IPS-20b (cell line): ENCODE results near the gene COL11A2.

Experiments
- H3K27ac ChIP-seq: one replicate; pipeline ENCODE4 v1.5.1; 2013; ENCODE audit warnings: low read length
- H3K27me3 ChIP-seq: 2 replicates; pipeline ENCODE4 v1.6.1; 2013; ENCODE audit warnings: mild to moderate bottlenecking, low read length, inconsistent platforms; ENCODE audit not compliant: insufficient read depth
- H3K36me3 ChIP-seq: 2 replicates; pipeline ENCODE4 v1.6.1; 2013; ENCODE audit warnings: low read depth, mild to moderate bottlenecking, inconsistent platforms, low read length, moderate library complexity; ENCODE audit not compliant: insufficient read depth
- H3K4me1 ChIP-seq: 2 replicates; pipeline ENCODE4 v1.6.1; 2013; ENCODE audit warnings: mild to moderate bottlenecking, control low read depth, inconsistent platforms, low read length, moderate library complexity; ENCODE audit not compliant: insufficient read depth
- H3K4me3 ChIP-seq: 2 replicates; pipeline ENCODE4 v1.5.1; 2013; ENCODE audit warnings: mild to moderate bottlenecking, low read length, inconsistent platforms
- H3K9ac ChIP-seq: 2 replicates; pipeline ENCODE4 v1.6.1; 2013; ENCODE audit warnings: low read depth, mild to moderate bottlenecking, inconsistent platforms, low read length, moderate library complexity
- H3K9me3 ChIP-seq: 2 replicates; pipeline ENCODE4 v1.6.1; 2013; ENCODE audit warnings: mild to moderate bottlenecking, low read depth, low read length, inconsistent platforms; ENCODE audit not compliant: insufficient read depth

COL11A2 gene

DNA sequence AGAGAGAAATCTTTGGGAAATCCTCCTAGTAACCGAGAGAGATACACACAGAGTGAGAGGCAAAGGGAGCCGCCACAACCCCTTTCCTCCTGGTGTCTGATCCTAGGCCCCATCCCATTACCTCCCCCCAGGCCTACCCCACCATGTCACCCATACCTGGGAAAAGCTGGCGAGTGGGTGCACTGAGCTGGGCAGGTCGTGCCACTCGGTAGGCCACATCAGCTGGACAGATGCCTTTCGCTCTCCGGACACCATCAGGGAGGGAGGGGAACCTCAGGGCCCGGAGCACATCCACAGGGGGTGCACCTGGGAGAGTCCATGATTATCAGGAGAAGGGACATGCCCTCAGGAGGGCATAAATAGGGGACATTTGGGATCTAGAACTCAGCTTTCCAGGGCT lies 3.1 kb downstream of the COL11A2 start:
- peaks cover 59% of the 10 kb centered on the region for H3K27me3 ChIP-seq
- H3K27ac ChIP-seq = no peak overlapping the region
- no peaks in the 10 kb centered on the region for H3K9me3 ChIP-seq
- no peak overlapping the region for H3K9ac ChIP-seq
- H3K36me3 ChIP-seq = peaks cover 1% of the 10 kb centered on the region; the same call in 1 of the 2 replicates
- H3K4me3 ChIP-seq = no peak overlapping the region
- H3K4me1 ChIP-seq = peaks cover 6% of the 10 kb centered on the region; the same call in 1 of the 2 replicates

DNA sequence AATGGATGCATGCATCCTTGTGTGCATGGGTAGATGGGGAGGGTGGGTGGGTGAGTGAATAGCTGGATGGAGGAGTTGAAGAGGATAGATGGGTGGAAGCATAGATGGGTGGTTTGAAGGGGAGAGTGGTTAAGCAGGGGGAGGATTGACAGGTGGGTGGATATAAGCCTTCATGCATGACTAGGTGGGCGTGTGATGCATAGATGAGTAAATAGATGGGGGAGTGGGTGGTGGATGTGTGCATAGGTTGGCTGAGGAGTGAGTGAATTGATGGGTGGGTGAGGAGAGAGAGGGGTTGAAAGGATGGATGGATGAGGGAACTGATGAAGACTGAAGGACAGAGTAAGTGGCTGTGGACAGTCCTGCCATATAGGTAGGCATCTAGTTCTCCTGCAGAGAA lies 4.5 kb downstream of the COL11A2 start:
- H3K9me3 ChIP-seq = no peaks in the 10 kb centered on the region
- no peak overlapping the region for H3K9ac ChIP-seq
- H3K36me3 ChIP-seq = no peaks in the 10 kb centered on the region
- H3K27me3 ChIP-seq = peaks cover 57% of the 10 kb centered on the region
- H3K4me1 ChIP-seq = peaks cover 6% of the 10 kb centered on the region; the same call in 1 of the 2 replicates
- no peak overlapping the region for H3K4me3 ChIP-seq
- no peak overlapping the region for H3K27ac ChIP-seq

DNA sequence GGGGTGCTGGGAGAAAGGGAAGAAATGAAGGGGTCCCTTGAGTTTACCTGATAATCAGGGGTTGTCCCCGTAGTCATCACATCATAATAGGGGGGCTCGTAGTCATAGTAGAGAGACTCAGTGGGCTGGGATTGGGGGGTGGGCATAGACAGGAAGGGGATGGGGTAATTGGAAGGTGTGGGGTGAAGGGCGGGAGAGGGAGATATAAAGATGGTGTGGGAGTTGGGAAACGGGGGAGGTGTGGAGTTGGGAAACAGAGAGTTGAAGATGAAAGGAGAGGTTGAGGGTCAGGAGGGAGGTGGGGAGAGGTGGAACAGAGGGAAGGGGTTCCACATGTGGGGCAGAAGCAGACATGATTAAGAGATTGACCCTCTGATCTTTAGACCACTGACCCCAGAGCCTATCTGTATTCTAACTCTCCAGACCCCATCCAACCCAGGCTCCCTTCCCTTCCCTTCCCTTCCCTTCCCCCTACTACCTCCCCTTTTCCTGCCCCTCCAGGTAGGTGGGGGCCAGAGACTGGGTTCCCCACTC lies 6.5 kb downstream of the COL11A2 start:
- Histone ChIP-seq H3K36me3 (no peaks in the 10 kb centered on the region), H3K27me3 (peaks cover 37% of the 10 kb centered on the region), H3K9me3 (no peaks in the 10 kb centered on the region), H3K27ac (no peak overlapping the region), H3K4me3 (no peak overlapping the region), H3K9ac (no peak overlapping the region), H3K4me1 (no peaks in the 10 kb centered on the region)

GRCh38 chr6:33185190-33185589 lies 7.1 kb downstream of the COL11A2 start:
- H3K27me3 ChIP-seq = peaks cover 31% of the 10 kb centered on the region
- no peaks in the 10 kb centered on the region for H3K36me3 ChIP-seq
- no peak overlapping the region for H3K9ac ChIP-seq

DNA sequence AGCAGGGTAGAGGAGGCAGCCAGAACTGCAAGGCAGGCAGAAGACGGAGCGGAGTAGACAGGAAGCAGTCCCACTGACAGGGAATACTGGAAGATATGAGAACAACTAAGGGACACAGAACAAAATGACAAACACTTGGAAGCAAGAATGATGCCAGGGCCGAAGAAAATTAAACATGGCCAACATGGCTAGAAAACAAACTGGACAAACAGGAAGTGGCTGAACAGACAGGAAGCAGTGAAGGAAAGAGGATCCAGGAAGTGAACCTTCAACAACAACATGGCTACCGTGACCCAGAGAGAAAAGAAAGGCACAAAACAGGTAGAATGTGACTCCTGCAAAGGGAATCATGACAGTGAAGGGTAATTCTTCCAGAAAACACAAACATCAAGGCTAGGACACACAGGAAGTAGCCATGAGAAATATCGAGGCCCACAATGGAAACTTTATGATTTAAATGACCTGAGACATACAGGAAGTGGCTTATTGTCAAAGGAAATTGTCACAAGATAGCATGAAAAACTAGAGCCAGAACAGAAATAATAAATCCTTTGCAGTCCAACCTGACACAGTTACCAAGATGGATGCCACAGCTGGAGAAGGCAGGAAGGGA lies 9.1 kb downstream of the COL11A2 start:
- no peak overlapping the region for H3K4me3 ChIP-seq
- H3K4me1 ChIP-seq = no peaks in the 10 kb centered on the region
- H3K36me3 ChIP-seq = no peaks in the 10 kb centered on the region
- H3K27me3 ChIP-seq = peaks cover 20% of the 10 kb centered on the region; the same call in 1 of the 2 replicates
- no peak overlapping the region for H3K9ac ChIP-seq
- H3K27ac ChIP-seq = no peak overlapping the region
- H3K9me3 ChIP-seq = no peaks in the 10 kb centered on the region

More at GRCh38 chr6:33185190-33185589, 7.1 kb downstream of the COL11A2 start:
- Histone ChIP-seq H3K27ac (no peak overlapping the region), H3K4me1 (no peaks in the 10 kb centered on the region), H3K4me3 (no peak overlapping the region), H3K9me3 (no peaks in the 10 kb centered on the region)

DNA sequence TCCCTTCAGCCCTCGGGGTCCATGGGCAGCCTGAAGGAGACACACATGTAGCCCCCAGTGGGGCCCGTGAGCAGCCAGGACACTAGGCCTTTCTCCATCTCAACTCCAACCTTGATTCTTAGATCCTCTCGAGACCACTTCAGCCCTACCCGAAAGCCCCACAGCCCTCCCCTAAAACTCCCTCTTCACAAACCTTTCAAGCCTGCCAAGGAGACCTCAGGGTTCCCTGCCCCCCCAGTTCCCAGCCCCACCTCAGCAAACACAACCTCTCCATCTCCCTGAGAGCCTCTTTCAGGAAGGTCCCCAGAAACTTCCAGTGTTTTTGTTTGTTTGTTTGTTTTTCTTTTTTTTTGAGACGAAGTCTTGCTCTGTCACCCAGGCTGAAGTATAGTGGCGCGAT lies 11.1 kb downstream of the COL11A2 start:
- Histone ChIP-seq H3K27ac (no peak overlapping the region), H3K9me3 (no peaks in the 10 kb centered on the region), H3K27me3 (peaks cover 5% of the 10 kb centered on the region; the same call in 1 of the 2 replicates), H3K4me3 (no peak overlapping the region), H3K9ac (no peak overlapping the region), H3K36me3 (no peaks in the 10 kb centered on the region), H3K4me1 (no peaks in the 10 kb centered on the region)

GRCh38 chr6:33178755-33179475 lies 13.4 kb downstream of the COL11A2 start:
- Histone ChIP-seq H3K27me3 (no peaks in the 10 kb centered on the region), H3K36me3 (no peaks in the 10 kb centered on the region), H3K9me3 (no peaks in the 10 kb centered on the region), H3K4me3 (no peak overlapping the region), H3K9ac (no peak overlapping the region), H3K4me1 (no peaks in the 10 kb centered on the region), H3K27ac (no peak overlapping the region)

DNA sequence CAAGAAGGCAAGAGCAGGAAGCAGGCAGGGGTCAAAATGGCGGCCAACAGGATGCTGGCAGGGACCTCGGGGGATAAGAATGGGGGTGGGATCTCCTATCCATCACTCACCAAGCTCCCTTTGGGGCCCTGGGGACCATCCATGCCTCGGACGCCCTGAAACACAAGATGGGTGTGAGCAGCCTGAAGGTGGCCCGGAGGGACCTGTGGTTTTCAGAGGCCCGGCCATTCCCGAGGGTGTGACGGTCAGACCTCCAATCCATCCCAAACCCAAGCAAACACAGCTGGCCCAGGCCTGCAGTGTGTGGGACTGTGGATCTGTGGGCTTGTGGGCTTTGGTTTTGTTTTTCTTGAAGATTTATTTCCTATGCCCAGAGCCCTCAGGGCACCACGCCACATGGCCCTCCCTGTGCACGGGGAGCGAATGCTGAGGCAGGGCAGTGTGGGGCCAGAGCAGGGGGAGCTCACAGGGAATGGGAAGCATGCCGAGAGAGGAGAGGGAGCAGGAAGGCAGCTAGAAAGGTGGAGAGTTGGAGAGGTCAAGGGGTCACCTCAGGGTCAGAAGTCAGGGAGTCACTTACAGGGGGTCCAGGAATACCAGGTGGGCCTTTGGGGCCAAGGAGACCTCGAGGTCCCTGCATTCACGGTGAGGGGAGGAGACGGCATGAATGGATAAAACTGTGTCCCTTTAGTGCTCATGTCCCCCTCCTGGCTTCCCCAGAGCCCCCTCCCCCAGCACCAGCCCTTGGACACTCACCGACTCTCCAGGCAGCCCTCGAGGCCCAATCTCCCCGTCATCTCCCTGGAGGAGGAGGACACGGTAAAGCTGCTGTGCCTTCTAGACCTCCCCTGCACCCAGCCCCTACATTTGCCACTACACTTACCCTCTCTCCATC lies 14.5 kb downstream of the COL11A2 start:
- Histone ChIP-seq H3K4me3 (no peak overlapping the region), H3K36me3 (no peaks in the 10 kb centered on the region), H3K9ac (no peak overlapping the region), H3K4me1 (no peaks in the 10 kb centered on the region; the same call in 1 of the 2 replicates), H3K9me3 (no peaks in the 10 kb centered on the region), H3K27ac (no peak overlapping the region), H3K27me3 (no peaks in the 10 kb centered on the region)

- no peak overlapping the region for H3K27ac ChIP-seq
- no peaks in the 10 kb centered on the region for H3K9me3 ChIP-seq
- no peaks in the 10 kb centered on the region for H3K27me3 ChIP-seq
- no peaks in the 10 kb centered on the region for H3K36me3 ChIP-seq
- H3K9ac ChIP-seq = no peak overlapping the region
- no peak overlapping the region for H3K4me3 ChIP-seq
- no peaks in the 10 kb centered on the region; the same call in 1 of the 2 replicates for H3K4me1 ChIP-seq
Observed at GRCh38 chr6:33176906-33177305, 15.4 kb downstream of the COL11A2 start.

DNA sequence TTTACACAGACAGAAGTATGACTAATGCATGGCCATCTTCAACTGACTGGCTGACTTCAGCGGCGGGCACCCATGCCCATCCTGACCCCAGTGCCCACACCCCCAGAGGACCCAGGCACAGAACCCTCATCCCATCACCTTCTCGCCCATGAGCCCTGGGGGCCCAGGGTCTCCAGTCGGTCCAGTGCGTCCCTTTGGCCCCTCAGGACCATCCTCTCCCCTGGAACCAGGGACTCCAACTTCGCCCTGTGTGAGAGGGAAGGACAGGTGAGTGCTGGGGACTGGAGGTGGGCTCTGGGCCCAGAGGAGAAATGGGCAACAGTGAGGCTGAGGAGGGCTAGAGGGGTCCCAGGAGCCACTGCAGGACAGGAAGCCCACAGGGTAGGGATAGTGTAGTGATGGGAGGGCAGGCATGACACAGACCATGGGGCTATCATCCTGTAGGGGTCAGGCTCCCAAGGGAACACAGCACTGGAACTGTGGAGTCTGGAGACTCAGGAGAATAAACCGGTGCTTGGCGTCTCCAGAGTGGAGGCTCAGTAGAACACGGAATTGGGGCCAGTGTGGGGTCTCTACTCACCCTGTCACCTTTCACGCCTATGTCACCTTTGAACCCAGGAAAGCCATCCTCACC lies 16.7 kb downstream of the COL11A2 start:
- H3K9me3 ChIP-seq = no peaks in the 10 kb centered on the region
- no peak overlapping the region for H3K9ac ChIP-seq
- no peaks in the 10 kb centered on the region; the same call in 1 of the 2 replicates for H3K4me1 ChIP-seq
- H3K27ac ChIP-seq = no peak overlapping the region
- no peaks in the 10 kb centered on the region for H3K36me3 ChIP-seq
- no peak overlapping the region for H3K4me3 ChIP-seq
- no peaks in the 10 kb centered on the region for H3K27me3 ChIP-seq

DNA sequence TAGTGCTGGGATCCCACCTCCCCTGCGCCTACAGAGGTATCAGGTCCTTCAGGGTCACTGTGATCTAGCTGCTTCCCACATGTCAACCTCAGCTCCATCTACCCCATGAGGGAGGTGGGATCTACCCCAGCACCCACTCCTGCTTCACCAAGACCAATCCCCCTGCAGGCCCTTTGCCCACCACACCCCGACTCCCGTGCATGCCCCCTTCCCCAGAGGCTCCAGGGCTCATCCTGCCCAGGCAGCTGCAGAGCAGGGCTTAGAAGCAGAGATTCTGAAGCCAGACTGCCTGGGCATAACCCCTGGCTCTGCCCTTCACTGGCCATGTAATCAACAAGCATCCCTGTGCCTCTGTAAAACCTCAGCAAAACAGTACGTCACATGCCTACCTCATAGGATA lies 17.5 kb downstream of the COL11A2 start:
- Histone ChIP-seq H3K27ac (no peak overlapping the region), H3K9me3 (no peaks in the 10 kb centered on the region), H3K9ac (no peak overlapping the region), H3K4me1 (no peaks in the 10 kb centered on the region; the same call in 1 of the 2 replicates), H3K36me3 (no peaks in the 10 kb centered on the region), H3K27me3 (no peaks in the 10 kb centered on the region), H3K4me3 (no peak overlapping the region)
